Measurements from ENCODE around the gene FAM120A. TPM values are rescaled to one million over a fixed set of nuclear protein-coding genes. Genes with fewer than 3 reads are reported as not detected.

The FAM120A gene
- total RNA-seq, 6 donors from 2014 or later: 102 to 137 (median 109) TPM

DNA sequence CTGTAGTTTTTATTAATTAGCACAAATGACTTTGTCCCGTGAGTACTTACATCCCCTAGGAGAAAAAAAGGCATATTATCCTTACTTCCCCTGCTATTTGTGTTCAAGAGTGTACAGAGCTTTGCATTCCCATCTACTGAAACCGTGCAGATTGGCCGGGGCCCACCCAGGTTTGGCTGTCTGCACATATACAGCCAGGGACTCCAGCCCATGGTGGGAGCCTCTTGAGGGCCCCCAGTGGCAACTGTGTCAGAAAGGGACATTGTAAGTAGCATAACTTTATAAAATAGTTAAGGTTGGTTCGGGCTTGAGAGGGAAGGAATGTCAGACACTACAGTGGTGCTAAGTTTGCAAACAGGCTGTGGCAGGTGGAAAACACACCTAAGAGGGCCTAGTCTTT, 149.6 kb downstream of the FAM120A start:
- Histone ChIP-seq H3K27ac (no peak overlapping the region), H3K36me3 (no peaks in the 10 kb centered on the region), H3K4me3 (no peak overlapping the region), H3K9me3 (no peaks in the 10 kb centered on the region), H3K27me3 (no peaks in the 10 kb centered on the region), H3K4me1 (peaks cover 21 to 33% (median 26%) of the 10 kb centered on the region in 4 donors)
- DNase-seq: no peak
- WGBS, 2 donors: 78 to 81% methylated on average over 4 of the region's 4 CpGs
- ATAC-seq (ENCODE audit: low FRiP score in 2 of 2): no peak
- TF ChIP-seq EP300 (IDR thresholded peaks at IDR 0.05) (no peak), POLR2A (IDR thresholded peaks at IDR 0.05) (no peak), POLR2AphosphoS5 (IDR thresholded peaks at IDR 0.05) (no peak)
- TF ChIP-seq, protein P1, sequence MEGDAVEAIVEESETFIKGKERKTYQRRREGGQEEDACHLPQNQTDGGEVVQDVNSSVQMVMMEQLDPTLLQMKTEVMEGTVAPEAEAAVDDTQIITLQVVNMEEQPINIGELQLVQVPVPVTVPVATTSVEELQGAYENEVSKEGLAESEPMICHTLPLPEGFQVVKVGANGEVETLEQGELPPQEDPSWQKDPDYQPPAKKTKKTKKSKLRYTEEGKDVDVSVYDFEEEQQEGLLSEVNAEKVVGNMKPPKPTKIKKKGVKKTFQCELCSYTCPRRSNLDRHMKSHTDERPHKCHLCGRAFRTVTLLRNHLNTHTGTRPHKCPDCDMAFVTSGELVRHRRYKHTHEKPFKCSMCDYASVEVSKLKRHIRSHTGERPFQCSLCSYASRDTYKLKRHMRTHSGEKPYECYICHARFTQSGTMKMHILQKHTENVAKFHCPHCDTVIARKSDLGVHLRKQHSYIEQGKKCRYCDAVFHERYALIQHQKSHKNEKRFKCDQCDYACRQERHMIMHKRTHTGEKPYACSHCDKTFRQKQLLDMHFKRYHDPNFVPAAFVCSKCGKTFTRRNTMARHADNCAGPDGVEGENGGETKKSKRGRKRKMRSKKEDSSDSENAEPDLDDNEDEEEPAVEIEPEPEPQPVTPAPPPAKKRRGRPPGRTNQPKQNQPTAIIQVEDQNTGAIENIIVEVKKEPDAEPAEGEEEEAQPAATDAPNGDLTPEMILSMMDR (IDR thresholded peaks at IDR 0.05): no peak

DNA sequence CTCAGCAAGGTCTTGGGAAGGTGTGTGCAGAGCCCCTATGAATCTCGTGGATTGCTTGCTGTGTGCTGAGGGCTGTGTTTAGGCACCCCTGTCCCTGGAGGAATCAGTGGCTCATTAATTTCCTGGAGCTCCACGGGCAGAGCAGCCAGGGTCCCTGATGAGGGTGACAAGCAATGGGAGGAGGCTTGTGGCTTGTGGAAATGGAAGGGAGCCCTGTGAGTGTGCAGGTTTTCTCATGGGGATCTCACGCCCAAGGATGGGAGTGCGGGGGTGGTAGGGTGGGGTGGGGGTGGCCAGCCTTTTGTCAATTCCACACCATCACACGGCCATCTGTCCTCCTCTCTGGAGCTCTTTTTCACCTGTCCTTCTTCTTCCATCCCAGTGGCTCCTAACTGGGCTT, 150.2 kb downstream of the FAM120A start:
- no peaks in the 10 kb centered on the region for H3K36me3 ChIP-seq
- H3K4me1 ChIP-seq: peaks cover 21 to 33% (median 26%) of the 10 kb centered on the region in 4 donors
- H3K27me3 ChIP-seq: no peaks in the 10 kb centered on the region
- DNase-seq (no peak), ATAC-seq (ENCODE audit: low FRiP score in 2 of 2) (no peak)
- no peak overlapping the region for H3K27ac ChIP-seq
- TF ChIP-seq, protein P1 (IDR thresholded peaks at IDR 0.05): no peak
- TF ChIP-seq POLR2AphosphoS5 (IDR thresholded peaks at IDR 0.05): no peak
- TF ChIP-seq EP300 (IDR thresholded peaks at IDR 0.05): no peak
- H3K9me3 ChIP-seq: no peaks in the 10 kb centered on the region
- H3K4me3 ChIP-seq: no peak overlapping the region
- 81 to 89% methylated on average over 4 to 5 of the region's 5 CpGs for WGBS, 2 donors

DNA sequence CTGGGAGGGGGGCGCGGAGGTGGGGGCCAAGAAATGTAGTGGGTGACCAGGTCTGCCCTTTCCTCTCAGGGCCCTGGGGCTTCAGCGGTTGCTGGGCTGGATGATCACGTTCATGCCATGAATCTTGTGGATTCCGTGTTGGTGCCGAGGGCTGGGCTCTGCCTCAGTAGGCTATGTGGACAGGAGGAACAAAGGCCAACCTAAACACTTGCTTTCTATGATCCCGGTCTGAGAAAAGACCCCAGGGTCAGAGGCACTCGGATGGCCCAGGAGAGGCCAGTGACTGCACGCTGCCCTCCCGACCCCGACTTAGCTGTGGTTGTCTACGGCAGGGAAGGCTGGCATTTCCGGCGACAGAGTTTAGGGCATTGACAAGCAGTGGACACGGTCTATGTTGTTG, 151.5 kb downstream of the FAM120A start:
- TF ChIP-seq, protein P1 (IDR thresholded peaks at IDR 0.05): no peak
- TF ChIP-seq POLR2A (IDR thresholded peaks at IDR 0.05): no peak
- TF ChIP-seq POLR2AphosphoS5 (IDR thresholded peaks at IDR 0.05): no peak
- TF ChIP-seq EP300 (IDR thresholded peaks at IDR 0.05): no peak
- H3K27me3 ChIP-seq: no peaks in the 10 kb centered on the region
- WGBS, 2 donors: 93 to 96% methylated on average over 3 to 15 of the region's 15 CpGs
- H3K36me3 ChIP-seq: no peaks in the 10 kb centered on the region
- H3K4me1 ChIP-seq: peaks cover 21 to 32% (median 26%) of the 10 kb centered on the region in 4 donors
- no peaks in the 10 kb centered on the region for H3K9me3 ChIP-seq
- ATAC-seq (ENCODE audit: low FRiP score in 2 of 2) (no peak), DNase-seq (no peak)
- no peak overlapping the region for H3K4me3 ChIP-seq
- no peak overlapping the region for H3K27ac ChIP-seq

DNA sequence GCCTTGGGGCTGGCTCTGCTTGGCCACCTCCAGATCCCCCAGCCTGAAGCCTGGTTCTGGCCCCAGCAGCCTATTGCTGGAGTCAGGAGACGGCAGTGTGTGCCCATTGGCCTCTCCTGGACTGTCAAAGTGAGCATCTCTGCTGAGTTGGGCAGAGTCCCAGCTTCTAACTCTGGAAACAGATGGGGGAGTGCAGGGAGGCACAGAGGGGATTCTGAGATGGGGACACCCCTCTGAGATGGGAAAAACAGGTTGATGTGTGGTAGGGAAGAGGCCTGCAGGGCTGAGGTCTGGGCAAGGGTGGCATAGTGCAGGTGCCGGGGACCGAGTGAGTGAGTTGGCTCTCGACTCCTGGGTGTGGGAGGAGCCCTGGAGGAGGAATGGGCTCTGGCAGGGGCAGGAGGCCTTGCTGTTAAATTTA, 152.4 kb downstream of the FAM120A start:
- Histone ChIP-seq H3K27ac (no peak overlapping the region), H3K36me3 (no peaks in the 10 kb centered on the region), H3K4me3 (no peak overlapping the region), H3K27me3 (no peaks in the 10 kb centered on the region), H3K9me3 (no peaks in the 10 kb centered on the region), H3K4me1 (peaks cover 19 to 25% (median 22%) of the 10 kb centered on the region in 4 donors)
- WGBS, 2 donors: 69 to 81% methylated on average over 3 to 4 of the region's 4 CpGs
- TF ChIP-seq POLR2AphosphoS5 (IDR thresholded peaks at IDR 0.05): no peak
- TF ChIP-seq POLR2A (IDR thresholded peaks at IDR 0.05): no peak
- TF ChIP-seq, protein P1 (IDR thresholded peaks at IDR 0.05): no peak
- ATAC-seq (ENCODE audit: low FRiP score in 2 of 2): no peak
- no peak for DNase-seq

DNA sequence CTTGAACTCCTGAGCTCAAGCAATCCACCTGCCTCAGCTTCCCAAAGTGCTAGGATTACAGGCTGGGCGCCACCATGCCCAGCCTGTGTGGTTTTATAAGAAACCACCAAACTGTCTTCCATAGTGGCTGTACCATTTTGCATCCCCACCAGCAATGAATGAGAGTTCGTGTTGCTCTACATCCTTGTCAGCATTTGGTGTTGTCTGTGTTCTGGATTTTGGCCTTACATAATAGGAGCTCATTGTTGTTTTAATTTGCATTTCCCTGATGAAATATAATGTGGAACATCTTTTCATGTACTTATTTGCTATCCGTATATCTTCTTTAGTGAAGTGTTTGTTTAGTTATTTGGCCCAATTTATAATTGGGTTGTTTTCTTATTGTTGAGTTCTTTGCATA, 154.7 kb downstream of the FAM120A start:
- H3K27me3 ChIP-seq: no peaks in the 10 kb centered on the region
- 57 to 91% methylated on average over 3 of the region's 3 CpGs for WGBS, 2 donors
- ATAC-seq (ENCODE audit: low FRiP score in 2 of 2): no peak
- peaks cover 0 to 11% (median 7%) of the 10 kb centered on the region in 4 donors for H3K9me3 ChIP-seq
- no peak overlapping the region for H3K27ac ChIP-seq
- H3K36me3 ChIP-seq: no peaks in the 10 kb centered on the region
- H3K4me3 ChIP-seq: no peak overlapping the region
- peaks cover 0 to 3% (median under 1%) of the 10 kb centered on the region in 4 donors for H3K4me1 ChIP-seq
- DNase-seq: no peak
- TF ChIP-seq, protein P1 (IDR thresholded peaks at IDR 0.05): no peak
- TF ChIP-seq EP300 (IDR thresholded peaks at IDR 0.05) (no peak), POLR2AphosphoS5 (IDR thresholded peaks at IDR 0.05) (no peak), POLR2A (IDR thresholded peaks at IDR 0.05) (no peak)

Measured in upper lobe of left lung (tissue), 6 donors.